Measurements from ENCODE around the gene KIF17.

- TF ChIP-seq POLR2AphosphoS5 (IDR thresholded peaks at IDR 0.05; ENCODE audit: low read depth, low read length) (no peak), POLR2A (IDR thresholded peaks at IDR 0.05; ENCODE audit: low read depth, low read length) (no peak)
These were observed 53.7 kb downstream of the KIF17 start for GRCh38 chr1:20663969-20664715.
